ENCODE results near the gene MARK4.
"Not testable (repeated sequence)": the region's sequence is repeated elsewhere in the genome, so short reads cannot be mapped to it uniquely, and the experiment has no call there.

MARK4 gene

DNA sequence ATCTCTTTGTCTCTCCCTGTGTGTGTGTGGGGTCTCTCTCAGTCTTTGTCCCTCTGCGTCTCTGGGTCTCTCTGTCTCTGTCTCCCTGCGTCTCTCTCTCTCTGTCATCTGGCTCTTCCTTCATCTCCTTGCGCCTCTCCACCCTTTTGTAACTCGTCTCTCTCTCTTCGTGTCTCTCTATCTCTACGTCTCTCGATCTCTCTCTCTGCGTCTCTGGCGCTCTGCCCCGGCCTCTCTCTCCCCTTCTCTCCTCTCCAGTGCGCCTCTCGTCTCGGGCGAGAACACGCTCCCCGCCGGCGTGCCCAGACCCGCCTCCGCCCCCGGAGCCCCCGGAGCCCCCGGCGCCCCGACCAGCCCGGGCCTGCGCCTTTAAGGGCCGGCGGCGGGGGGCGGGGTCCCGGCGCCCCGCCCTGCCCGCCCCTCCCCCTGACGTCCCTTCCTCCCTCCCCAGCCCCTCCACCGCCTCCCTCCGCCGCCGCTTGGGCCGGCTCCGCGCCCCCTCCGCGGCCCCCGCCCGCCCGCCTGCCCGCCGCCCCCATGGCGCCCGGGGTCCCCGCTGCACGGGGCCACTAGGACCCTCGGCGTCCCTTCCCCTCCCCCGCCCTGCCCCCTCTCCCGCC, at the start of gene MARK4:
TSS of gene MARK4 (plus strand) at position 440 of the 620 bp plus-strand sequence. CDS start 318 bp downstream, outside the sequence.
- peak; percentile 42 for DNase-seq (ENCODE audit: low spot score)

DNA sequence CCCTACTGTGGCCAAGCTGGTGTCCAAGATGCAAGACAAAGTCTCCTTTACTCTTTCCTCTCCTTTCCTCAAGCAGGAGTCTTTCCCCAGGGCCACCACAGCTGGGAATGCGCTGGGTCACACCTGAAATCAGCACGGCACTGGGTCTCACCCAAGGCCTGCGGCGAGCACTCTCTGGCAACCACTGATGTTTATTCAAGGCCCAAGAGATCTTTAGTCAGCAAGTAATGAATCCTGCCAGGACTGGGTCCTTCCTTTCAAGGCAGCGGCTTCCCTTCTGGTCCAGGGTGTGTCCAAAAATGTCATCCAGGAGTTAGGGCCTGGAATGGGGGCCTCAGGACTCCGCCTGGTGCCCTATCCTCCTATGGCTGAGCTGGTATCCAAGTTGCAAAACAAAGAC, 48.4 kb upstream of the MARK4 start:
- no peak for DNase-seq (ENCODE audit: low spot score)

DNA sequence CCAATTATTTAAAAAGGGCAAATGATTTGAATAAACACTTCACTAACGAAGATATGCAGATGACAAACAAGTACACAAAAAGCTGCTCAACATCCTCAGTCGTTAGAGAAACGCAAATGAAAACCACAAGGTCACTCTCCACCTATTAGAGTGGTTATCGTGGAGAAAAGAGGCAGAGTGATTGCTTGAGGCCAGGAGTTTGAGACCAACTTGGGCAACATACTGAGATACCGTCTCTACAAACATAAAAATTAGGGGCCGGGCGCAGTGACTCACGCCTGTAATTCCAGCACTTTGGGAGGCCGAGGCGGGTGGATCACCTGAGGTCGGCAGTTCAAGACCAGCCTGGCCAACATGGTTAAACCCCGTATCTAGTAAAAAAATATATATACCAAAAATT, 45.3 kb upstream of the MARK4 start:
- no peak for DNase-seq (ENCODE audit: low spot score)

DNA sequence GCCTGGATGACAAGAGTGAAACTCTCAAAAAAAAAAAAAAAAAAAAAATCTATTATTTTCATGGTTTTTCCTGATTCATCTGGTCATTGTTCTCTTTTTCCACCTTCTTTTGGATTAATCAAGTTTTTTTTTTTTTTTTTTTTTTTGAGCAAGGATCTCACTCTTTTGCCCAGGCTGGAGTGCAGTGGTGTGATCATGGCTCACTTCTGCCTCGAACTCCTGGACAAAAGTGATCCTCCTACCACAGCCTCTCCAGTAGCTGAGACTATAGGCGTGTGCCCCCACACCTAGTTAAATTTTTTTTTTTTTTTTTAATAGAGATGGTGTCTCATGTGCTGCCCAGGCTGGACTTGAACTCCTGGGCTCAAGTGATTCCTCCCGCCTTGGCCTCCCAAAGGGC, 44.7 kb upstream of the MARK4 start:
- no peak for DNase-seq (ENCODE audit: low spot score)

DNA sequence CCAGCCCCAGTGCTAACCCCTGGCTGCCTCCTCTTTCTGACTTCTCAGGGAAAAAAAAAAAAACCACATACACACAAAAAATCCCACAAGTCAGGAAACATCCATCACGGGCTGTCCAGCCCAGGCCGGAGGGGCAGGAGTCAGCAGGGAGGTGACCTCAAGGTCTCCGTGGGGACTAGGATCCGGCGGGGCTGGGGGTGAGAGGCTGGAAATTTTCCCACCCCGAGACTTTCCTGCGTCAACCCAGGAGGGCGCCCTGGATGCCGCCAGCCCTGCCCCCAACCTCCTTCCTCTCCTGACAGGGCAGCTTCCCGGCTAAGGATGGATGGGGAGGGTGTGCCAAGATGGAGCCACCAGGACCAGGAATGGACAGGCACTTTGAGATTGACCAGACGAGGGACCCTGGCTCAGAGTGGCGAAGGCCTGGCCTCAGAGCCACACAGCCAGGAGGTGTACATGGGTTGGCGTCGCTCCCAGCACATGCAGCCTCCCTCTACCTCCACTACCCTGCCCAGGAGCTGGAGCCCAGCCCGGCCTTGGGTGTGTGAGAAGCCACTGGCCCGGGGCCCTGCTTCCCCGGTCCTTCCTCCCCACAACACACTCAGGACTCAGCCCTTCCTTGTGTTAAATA, 39.2 kb upstream of the MARK4 start:
- DNase-seq (ENCODE audit: low spot score) = no peak

- no peak for DNase-seq (ENCODE audit: low spot score)
Observed at GRCh38 chr19:45213031-45213430, 38.0 kb upstream of the MARK4 start.

DNA sequence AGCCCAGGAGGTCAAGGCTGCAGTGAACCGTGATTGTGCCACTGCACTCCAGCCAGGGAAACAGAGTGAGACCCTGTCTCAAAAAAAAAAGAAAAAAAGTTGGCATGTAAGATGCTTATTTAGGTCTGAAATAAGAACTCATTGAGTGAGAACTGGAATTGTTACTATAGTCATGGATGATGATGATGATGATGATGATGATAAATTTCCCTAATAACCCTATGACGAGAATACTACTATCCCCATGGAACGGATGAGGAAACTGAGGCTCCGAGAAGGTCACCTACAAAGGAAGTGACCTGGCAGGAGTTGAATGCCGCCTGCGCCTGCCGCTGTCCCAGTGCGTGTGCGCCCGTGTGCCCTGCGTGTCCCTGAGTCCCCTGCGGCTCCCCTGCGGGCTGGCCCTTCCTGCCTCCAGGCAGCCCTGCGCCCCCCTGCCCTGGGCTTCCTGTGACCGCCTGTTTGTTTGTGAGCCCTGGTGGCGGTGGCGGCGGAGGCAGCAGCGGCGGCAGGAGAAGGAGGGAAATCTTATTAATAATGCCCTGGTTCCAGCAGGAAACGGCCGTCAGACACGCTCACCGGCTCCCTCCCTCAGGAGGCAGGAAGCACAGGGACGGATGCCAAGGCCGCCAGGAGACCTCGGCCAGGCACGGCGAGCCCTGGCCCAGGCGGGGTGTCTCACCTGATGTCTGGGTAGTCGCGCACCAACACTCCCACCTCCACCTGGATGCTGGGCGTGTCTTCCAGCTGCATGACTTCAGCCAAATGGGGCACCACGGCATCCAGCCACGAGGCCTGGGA, 35.5 kb upstream of the MARK4 start:
- DNase-seq (ENCODE audit: low spot score) = no peak

DNA sequence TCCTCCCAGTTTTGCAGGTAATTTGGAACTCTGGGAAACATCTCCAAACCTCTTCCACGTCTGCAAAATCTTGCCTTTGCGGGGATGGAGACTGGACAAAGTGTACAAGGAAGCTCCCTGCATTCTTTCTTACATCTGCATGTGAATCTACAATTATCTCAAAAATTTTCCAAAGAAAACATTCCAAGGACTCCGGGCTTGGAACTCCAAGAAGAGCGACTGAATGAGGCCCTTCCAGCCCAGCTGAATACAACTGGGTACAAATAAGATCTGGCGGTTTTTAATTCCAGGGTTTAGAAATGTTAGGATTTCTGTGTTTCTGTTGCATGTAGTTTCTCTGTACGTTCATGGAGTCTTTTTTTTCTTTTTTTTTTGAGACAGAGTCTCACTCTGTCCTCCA, 34.4 kb upstream of the MARK4 start:
- DNase-seq (ENCODE audit: low spot score) = no peak

DNA sequence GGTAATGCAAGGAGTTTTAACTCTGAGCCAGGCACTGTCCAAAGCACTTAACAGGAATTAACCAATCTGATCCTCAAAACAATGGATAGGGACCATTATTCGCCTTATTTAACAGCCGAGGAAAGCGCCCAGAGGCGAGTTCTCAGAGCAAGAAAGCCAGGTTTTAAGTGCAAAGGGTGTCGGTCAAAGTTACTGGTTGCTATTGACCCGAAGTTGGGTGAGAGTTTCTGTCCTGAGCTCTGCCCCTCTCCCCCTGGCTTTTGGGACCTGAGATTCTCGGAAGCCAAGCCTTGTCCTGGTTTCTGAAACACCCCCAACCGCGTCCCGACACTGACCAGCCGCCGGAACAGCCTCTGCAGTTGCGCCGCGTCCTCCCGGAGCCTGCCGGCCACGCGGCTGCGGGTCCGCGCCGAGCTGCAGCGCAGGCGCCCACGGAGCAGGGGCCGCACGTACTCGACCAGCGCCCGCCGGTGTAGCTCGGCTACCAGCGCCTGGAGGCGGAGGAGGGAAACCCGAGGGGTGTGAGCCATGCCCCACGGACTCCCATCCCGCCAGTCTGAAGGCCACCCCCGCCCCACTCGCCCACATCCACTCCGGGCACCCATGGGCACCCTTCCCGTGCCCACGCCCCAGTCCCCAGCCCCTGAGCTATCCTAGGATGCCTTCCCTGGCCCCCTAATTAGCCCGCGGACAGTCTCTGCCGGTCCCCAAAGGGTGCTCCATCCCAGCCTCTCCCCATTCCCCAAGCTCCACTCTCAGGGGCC, 33.7 kb upstream of the MARK4 start:
- no peak for DNase-seq (ENCODE audit: low spot score)

GRCh38 chr19:45217957-45218334, 33.1 kb upstream of the MARK4 start:
- DNase-seq (ENCODE audit: low spot score) = no peak

DNA sequence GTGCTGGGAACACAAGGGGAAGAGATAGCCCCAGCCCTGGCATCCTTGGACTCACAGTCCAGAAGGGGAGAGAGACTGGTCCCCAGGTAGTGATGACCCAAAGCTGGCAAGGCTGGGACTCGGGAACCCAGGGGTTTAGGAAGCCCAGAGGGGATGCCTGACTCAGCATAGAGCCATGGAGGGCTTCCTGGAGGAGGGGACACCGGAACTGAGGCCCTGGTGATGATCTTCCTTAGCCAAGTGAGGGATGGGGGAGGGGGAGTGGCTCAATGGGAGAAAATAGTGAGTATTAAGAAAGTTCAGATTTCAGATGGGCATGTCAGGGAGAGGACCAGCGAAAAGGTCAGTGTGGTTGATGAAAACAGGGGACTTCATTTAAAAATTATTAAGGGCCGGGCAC, 32.6 kb upstream of the MARK4 start:
- no peak for DNase-seq (ENCODE audit: low spot score)

- DNase-seq (ENCODE audit: low spot score) = no peak
Observed at GRCh38 chr19:45218911-45219743, 31.9 kb upstream of the MARK4 start.

DNA sequence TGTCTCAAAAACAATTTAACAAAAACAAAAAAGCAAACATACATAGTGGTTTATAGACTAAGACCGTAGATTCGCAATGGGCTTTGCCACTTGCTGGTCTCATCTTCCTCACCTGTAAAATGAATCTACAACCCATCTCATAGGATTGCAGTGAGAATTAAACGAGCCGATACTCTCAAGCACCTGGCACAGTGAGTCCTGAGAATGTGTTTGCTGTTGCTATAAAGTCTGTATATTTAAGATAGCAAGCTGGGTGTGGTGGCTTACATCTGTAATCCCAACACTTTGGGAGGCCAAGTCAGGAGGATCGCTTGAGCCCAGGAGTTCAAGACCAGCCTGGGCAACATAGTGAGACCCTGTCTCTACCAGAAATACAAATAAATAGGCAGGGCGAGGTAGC, 28.3 kb upstream of the MARK4 start:
- no peak for DNase-seq (ENCODE audit: low spot score)

DNA sequence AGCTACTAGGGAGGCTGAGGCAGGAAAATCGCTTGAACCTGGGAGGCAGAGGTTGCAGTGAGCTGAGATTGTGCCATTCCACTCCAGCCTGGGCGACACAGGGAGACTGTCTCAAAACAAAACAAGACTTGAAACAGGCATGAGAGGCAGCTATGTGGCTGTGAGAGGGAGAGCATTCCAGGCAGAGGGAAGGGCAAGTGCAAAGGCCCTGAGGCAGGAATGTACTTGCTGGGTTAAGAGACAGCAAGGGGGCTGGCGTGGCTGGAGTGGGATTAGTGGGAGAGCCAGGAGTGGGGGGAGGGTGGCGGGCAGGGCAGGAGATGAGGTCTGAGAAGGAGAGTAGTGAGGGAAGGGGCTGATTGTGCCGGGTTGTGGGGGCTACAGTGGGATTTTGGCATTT, 27.2 kb upstream of the MARK4 start:
- no peak for DNase-seq (ENCODE audit: low spot score)

DNA sequence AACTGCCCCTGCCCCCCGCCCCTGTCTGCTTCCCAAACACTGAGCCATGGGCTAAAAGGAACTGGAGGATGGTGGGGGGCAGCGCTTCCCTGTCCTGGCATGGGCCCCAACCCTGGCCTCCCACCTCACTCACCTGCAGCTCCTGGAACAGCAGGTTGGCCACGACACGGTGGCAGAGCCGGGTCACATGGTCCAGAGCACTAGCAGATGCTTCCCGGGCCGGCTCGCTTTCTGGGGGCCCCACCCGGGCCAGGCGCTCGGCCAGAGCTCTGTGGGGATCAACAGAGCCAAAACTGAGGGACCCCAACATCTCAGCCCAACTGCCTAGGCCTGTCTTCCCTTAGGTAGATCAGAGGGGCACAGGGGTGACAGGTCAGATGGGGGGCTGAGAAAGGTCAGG, 26.4 kb upstream of the MARK4 start:
- DNase-seq (ENCODE audit: low spot score) = no peak

- not testable (repeated sequence) for DNase-seq (ENCODE audit: low spot score)
Observed at GRCh38 chr19:45229056-45229455, 22.0 kb upstream of the MARK4 start.

- no peak for DNase-seq (ENCODE audit: low spot score)
Observed at GRCh38 chr19:45231891-45232290, 19.2 kb upstream of the MARK4 start.

DNA sequence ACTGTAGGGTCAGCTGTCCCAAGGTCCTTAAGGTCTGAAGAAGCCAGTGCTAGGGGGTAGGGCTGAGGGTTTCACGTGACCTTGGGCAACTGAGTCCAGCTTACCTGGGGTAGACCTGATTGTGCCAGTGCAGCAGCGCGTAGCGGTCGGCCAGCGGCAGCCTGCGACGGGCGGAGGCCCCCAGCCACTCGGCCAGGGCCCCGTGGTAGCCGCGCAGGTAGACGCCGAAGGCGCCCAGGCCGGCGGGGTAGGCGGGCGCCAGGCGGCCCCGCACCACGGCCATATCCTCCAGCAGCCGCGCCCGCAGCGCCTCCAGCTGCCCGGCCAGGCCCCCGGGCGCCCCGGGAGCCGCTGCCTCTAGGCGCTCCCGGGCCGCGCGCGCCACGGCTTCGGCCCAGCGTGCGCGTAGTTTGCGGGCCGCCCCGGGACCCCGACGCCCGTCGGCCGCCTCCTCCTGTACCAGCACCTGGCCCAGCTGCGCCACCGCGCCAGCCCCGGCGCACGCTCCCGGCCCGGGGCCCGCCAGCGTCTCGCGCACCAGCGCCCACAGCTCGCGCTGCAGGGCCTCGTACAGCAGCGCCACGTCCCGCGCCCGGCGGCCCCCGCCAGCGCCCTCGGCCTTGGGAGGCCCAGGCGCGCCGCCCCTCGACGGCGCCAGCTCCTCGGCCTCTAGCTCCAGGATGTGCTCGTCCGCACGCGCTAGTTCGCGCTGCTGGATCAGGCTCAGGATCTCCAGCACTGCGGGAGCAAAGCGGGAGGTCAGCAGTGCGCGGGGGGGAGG, 16.8 kb upstream of the MARK4 start:
- DNase-seq (ENCODE audit: low spot score) = no peak

GRCh38 chr19:45235485-45235884, 15.6 kb upstream of the MARK4 start:
- no peak for DNase-seq (ENCODE audit: low spot score)

- DNase-seq (ENCODE audit: low spot score) = no peak
Observed at GRCh38 chr19:45238556-45238955, 12.5 kb upstream of the MARK4 start.
